Suppressor macrophage (primary cell): ENCODE data around the gene VSIR.

Source experiments
- DNase-seq, 4 experiments: peaks; one replicate each; pipeline ENCODE4 v3.0.0-alpha.2; 2020 to 2022

VSIR gene

GRCh38 chr10:71712572-71713134 lies 60.7 kb downstream of the VSIR start:
- DNase-seq = no peak

DNA sequence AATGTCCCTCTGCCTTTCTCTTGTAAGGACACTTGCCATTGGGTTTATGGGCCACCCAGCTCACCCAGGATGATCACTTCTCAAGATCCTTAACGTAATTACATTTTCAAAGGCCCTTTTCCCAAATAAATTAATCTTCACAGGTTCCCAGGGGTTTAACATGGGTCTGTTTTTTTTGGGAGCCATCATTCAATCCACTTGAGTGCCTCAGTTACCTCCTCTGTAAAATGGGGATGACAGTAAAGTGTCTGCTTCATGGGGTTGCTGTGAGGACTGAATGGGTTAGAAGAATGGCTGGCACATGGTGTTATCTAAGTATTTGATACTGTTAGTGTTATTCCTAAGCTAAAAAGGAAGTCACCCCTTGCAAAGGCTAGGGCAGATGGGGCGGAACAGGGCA lies 61.1 kb downstream of the VSIR start:
- no peak for DNase-seq

DNA sequence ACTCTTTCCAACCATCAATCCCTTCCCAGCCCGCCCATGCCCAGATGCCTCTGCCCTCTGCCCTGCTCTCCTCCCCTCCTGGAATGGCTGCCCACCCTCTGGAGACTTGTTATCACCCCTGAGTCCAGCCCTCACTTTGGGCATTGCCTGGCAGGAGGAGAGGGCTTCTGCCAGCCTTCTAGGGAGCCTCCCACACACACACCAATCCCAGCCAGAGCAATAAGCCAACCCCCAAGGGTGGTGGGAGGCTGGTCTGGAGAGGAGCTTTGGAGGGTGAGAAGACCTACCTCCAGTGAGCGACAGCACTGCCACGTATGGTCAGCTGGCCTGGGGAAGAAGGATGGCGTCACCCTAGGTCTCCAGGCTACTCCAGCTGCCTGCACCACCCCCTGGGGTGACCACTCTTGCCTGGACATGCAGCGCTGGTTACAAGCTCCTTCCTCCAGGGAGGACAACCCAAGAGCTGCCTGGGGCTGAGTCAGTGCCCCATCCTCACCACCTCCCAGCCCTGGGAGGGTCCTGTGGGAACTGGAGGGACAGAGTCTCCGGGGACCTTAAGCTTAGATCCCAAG lies 62.2 kb downstream of the VSIR start:
- DNase-seq = no peak

- no peak for DNase-seq
These were observed 62.8 kb downstream of the VSIR start for GRCh38 chr10:71710519-71710918.

- peak in 2 of 4 experiments; percentile 14 to 34 for DNase-seq
These were observed 64.1 kb downstream of the VSIR start for GRCh38 chr10:71708897-71709882.

DNA sequence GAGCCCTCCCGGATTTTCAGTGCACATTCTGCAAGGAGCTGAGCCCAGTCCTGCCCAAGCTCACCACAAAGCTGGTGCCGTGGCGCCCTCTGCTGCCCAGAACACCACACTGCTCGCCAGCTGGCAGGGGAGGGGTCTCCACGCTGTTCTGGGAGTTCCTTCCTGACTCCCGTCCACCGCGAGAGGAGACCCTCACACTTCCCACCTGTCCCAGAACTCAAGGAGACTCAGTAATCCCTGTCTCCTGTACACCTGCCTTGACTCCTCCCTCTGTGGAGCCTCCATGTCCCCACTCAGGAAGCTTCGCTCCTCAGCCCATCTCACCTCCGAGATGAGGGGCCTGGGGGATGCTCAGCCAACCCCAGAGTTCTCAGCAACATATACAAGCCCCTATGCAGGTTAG lies 65.0 kb downstream of the VSIR start:
- peak; percentile 49 to 73 (median 62) for DNase-seq

DNA sequence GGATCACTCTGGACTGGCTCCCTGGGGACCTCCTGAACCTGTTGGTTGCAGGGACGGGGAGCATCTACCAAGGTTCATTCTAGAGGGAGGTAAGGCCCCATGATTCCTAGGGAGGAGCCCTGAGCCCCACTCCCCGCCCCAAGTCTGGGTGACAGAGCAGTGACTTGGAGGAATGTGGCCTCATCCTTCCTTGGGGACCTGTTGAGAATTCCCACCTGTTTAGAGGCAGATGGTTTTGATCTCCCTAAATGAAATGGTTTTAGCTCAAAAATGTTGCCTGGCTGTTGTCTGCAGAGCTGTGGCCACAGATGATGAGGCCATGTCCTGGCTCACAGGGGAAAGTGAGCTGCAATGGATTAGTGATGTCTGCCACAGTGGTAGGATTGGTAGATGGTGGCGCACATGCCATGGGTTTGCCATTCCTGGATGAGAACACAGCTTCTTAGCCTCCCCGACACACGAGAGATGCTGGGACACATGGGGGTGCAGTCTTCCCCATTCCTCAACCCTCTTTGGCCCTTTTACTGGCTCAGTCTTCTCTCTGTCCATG lies 66.0 kb downstream of the VSIR start:
- no peak for DNase-seq

DNA sequence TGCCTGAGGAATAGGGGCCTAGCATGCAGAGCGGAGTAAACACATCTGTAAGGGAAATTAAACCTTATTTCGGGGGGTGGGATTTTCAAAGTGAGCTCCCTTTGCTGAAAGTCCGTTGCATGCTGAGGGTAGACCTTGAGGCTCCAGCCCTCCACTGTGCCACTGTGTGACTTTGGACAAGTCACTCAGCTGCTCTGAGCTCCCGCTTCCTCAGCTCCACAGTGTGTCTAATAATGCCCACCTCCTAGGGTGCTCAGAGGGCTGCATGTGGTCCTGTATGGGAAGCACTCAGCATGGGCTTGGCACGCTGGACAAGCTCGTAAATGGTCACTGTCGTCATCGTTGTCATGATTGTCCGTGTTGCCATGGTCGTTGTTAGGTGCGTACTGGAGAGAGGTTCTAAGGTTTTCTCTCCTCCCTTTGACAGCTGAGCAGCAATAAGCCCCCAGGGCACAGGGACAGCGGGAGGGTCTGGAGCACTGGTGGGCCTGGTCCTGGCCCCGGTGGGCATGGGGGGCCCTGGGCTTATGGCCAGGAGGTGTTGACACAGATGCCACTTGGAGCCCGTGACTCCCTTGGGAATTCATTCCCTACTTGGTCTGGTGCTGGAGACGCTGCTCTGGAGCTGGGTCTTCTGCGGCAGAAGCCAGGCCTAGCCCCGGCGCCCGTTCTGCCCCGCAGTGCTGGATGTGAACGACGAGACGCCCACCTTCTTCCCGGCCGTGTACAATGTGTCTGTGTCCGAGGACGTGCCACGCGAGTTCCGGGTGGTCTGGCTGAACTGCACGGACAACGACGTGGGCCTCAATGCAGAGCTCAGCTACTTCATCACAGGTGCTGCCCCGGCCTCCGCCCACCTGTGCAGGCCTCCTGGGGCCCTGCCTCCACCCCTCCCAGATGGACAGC lies 66.9 kb downstream of the VSIR start:
- no peak for DNase-seq

GRCh38 chr10:71705582-71705981 lies 67.7 kb downstream of the VSIR start:
- DNase-seq = no peak

GRCh38 chr10:71704816-71705215 lies 68.5 kb downstream of the VSIR start:
- DNase-seq = no peak

DNA sequence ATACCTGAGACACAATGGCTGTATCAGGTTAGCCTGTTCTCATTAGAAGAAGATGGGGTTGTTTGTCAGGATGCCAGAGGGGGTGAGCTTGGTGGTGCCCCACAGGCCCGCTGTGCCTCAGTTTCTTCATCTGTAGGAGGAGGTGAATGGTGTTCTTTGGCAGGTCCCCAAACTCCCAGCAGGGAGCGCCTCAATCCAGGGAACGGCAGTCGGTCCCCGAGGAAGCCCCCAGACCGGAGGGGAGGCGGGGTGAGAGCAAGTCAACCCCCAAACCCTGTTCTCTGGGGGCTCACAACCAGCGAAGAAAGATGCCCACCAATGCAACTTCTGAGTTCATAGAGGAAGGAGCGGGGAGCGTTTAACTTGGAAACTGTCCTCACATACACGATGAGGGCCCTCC lies 69.7 kb downstream of the VSIR start:
- no peak for DNase-seq

DNA sequence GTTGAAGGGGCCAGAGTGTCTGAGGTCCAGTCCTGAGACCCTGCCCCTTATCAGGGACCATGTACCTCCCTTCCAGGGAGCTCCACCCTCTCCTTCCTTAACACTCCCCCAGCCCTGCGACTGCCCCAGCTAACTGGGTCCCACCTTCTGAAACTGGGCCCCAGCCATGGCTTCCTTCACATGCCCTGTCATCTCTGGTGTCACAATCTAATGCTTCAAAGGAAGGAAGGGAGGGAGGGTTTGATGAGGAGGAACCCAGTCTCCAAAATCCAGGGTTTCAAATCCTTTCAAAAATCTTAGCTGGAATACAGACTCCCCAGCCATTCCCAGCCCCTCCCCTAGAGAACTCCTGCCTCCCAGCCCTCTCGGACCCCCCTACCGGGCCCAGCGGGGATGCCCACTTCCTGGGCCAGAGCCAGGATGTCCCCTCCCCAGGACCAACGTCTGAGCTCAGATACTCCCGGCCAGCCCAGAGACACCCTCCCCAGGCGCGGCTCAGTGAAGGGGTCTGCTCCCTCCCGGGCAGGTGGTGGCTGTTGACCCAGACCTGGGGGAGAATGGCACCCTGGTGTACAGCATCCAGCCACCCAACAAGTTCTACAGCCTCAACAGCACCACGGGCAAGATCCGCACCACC lies 71.7 kb downstream of the VSIR start:
- peak in 2 of 4 experiments; percentile 19 to 46 for DNase-seq

GRCh38 chr10:71700731-71701368 lies 72.5 kb downstream of the VSIR start:
- no peak for DNase-seq

DNA sequence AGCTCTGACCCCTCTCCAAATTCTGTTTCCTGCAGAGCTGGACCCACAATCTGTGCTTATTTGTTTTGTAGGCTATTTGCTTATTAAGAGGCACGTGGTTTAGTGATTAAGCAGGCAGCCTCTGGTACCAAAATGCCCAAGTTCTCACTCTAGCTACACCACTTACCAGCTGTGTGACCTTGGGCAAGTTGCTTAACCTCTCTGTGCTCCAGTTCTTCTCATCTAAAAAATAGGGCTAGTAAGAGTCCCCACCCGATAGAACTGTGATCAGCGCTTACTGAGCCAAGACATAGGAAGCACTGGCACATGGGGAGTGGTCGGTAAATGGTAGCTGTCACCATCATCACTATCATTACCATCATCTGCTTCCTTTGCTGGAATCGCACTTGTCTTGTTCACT lies 74.6 kb downstream of the VSIR start:
- no peak for DNase-seq

DNA sequence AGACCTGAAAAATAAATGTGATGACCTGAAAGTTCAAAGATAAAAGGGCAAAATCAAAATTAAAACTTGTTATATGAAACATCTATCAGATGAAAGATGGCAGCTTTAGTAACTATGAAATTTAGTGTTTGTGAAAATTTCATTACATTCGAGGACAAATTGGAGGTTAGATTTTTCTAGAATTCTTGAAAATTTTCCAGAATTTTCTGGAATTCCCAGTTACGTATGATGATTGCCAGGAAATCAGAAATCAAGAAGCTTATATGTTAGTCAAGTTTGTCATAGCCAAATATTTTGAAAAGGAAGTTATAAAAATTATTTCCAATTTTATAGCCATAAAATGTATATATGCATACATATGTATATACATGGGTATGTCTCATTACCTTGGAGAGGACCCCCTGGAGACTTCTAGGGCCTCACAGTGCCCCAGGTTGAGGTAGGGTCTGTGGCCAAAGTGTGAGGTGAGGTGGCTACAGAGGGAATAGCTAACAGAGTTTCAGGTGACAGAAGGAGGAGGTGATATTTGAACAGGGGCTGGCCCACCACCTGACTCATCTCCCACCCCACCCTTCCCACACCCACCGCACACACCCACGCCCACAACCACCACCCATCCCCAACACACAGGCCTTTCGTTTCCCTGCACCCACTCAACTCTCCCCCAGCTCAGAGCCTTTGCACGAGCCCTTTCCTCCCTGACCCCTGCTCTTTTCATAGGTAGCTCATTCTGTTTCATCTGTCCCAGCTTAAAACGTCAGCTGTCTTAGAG lies 75.2 kb downstream of the VSIR start:
- no peak for DNase-seq
